Spleen (tissue), 11 donors: Measurements from ENCODE around the gene C5. TPM values are rescaled to one million over a fixed set of nuclear protein-coding genes. Genes with fewer than 3 reads are reported as not detected.

Source experiments
- DNase-seq: peaks from one replicate; pipeline ENCODE4 v3.0.0-alpha.2; 2020
- H3K27ac ChIP-seq, 8 donors: fragments of 200-600 bp; sonication (generic) in 7 of 8; 1 replicate in 4 of 8; 2 replicates in 4 of 8; pipeline versions ENCODE4 v1.5.0 to v1.8.0; 2016 to 2021; ENCODE audit warnings: inconsistent platforms in 4 of 8, mild to moderate bottlenecking in 4 of 8, moderate library complexity in 1 of 8
- H3K27me3 ChIP-seq, 7 donors: fragments of 200-600 bp; sonication (generic) in 6 of 7; replicated peaks in 1 of 7; 1 replicate in 4 of 7; 2 replicates in 3 of 7; pipeline versions ENCODE4 v1.5.0 to v1.8.0; 2016 to 2021; ENCODE audit warnings: inconsistent platforms in 3 of 7, mild to moderate bottlenecking in 1 of 7
- H3K36me3 ChIP-seq, 6 donors: fragments of 200-600 bp; sonication (generic) in 5 of 6; 1 replicate in 4 of 6; 2 replicates in 2 of 6; pipeline versions ENCODE4 v1.5.0 to v1.8.0; 2016 to 2021; ENCODE audit warnings: inconsistent platforms in 2 of 6
- H3K4me1 ChIP-seq, 6 donors: fragments of 200-600 bp; sonication (generic) in 5 of 6; 1 replicate in 3 of 6; 2 replicates in 3 of 6; pipeline versions ENCODE4 v1.5.0 to v1.8.0; 2016 to 2021; ENCODE audit warnings: inconsistent platforms in 3 of 6
- H3K4me3 ChIP-seq, 8 donors: fragments of 200-600 bp; sonication (generic) in 7 of 8; 1 replicate in 4 of 8; 2 replicates in 4 of 8; pipeline versions ENCODE4 v1.5.0 to v1.8.0; 2016 to 2021; ENCODE audit warnings: inconsistent platforms in 4 of 8, mild to moderate bottlenecking in 4 of 8, moderate library complexity in 2 of 8
- H3K9me3 ChIP-seq, 8 donors: fragments of 200-600 bp; sonication (generic) in 7 of 8; 1 replicate in 4 of 8; 2 replicates in 4 of 8; pipeline versions ENCODE4 v1.5.0 to v1.8.0; 2016 to 2021; ENCODE audit warnings: inconsistent platforms in 4 of 8
- CTCF ChIP-seq, 11 experiments: fragments of 200-600 bp in 7 of 11; fragments of 450-650 bp in 4 of 11; sonication (generic) in 4 of 11; IDR thresholded peaks in 8 of 11; conservative IDR thresholded peaks in 3 of 11; 1 replicate in 7 of 11; 2 replicates in 4 of 11; pipeline versions ENCODE4 v1.4.0 to v1.8.0; 2016 to 2021; ENCODE audit warnings: antibody characterized with exemption in 11 of 11, inconsistent platforms in 4 of 11, mild to moderate bottlenecking in 1 of 11
- POLR2A ChIP-seq, 3 donors: fragments of 450-650 bp; IDR thresholded peaks; one replicate each; pipeline ENCODE4 v1.5.1; 2017; ENCODE audit warnings: antibody characterized with exemption in 3 of 3, mild to moderate bottlenecking in 1 of 3
- POLR2AphosphoS5 ChIP-seq, 3 donors: sonication (generic); formaldehyde crosslinking; IDR thresholded peaks; one replicate each; pipeline ENCODE4 v1.5.1; 2017; ENCODE audit warnings: antibody characterized with exemption in 3 of 3
- WGBS, 5 donors: extraction: QIAGEN DNeasy Blood & Tissue Kit in 3 of 5; methylation state at CpG; one replicate each; pipeline versions ENCODE4 v1.1.5 to v1.1.7; 2013 to 2018; 5-methylcytosine and 5-hydroxymethylcytosine counted together
- intact Hi-C: fragments of 100-400 bp; cut with DNase I; formaldehyde crosslinking; loops from one replicate; pipeline ENCODE4 v1.15.0; 2023; ENCODE audit warnings: low total_unique reads
- polyA plus RNA-seq, 3 donors: library from polyadenylated mRNA; stranded (reverse); fragments of 200-250 nt; gene quantifications; one replicate each; pipeline ENCODE4 v1.2.1, GENCODE V29; 2013
- total RNA-seq, 7 donors: library from RNA; depleted of rRNA in 3 of 7; stranded (reverse); fragments of >200 nt in 3 of 7; fragmentation: NEBNext Ultra II Directional in 4 of 7; extraction: Animal tissue kit (Norgen Biotek cat#: 25700) in 4 of 7; gene quantifications; one replicate each; pipeline versions ENCODE4 v1.1.0 to v1.2.1, GENCODE V29; 2016 to 2021
- donor health status: healthy with polysubstance abuse.
- donor health status: DM: no; HTN: no; CAD: no; lungs with moderate emphysema.
- donor health status: DM: no; HTN: no; CAD: no.
- donor health status: Bipolar disorder and iron deficiency.
- donor health status: healthy.
- donor health status: DM: no; HTN: no; CAD: no.
- donor health status: DM: yes; HTN: yes; CAD: no.

C5 gene
- total and polyA plus RNA-seq, 10 donors: 1.2 to 10.4 (median 2.9) TPM

GRCh38 chr9:120935383-120935857 lies 114.7 kb downstream of the C5 start:
- peak; percentile 51 to 88 (median 82) for TF ChIP-seq POLR2AphosphoS5 (IDR thresholded peaks at IDR 0.05)
- TF ChIP-seq CTCF (IDR thresholded peaks at IDR 0.05 in 8 of 11, conservative IDR thresholded peaks at IDR 0.05 in 3 of 11): no peak
- Histone ChIP-seq H3K4me1 (peaks cover 54 to 72% (median 69%) of the 10 kb centered on the region in 6 donors), H3K36me3 (no peaks in the 10 kb centered on the region), H3K9me3 (no peaks in the 10 kb centered on the region), H3K4me3 (peak overlapping the region in 1 of 8 donors; percentile 17), H3K27me3 (no peaks in the 10 kb centered on the region), H3K27ac (peak overlapping the region; percentile 9 to 96 (median 94))
- 5 to 26% (median 8%) methylated on average over 4 of the region's 4 CpGs for WGBS, 5 donors
- intact Hi-C loops: loop anchor here (5.0 to 10.0 kb wide), 3 partner anchors 63 to 181 kb away; no protein-coding TSS in a partner anchor
- peak; percentile 92 for DNase-seq

- H3K36me3 ChIP-seq: no peaks in the 10 kb centered on the region
- DNase-seq: no peak
- intact Hi-C loops: loop anchor here (10.0 kb wide), 2 partner anchors 149 to 179 kb away; no protein-coding TSS in a partner anchor
- H3K4me3 ChIP-seq: no peak overlapping the region
- peak overlapping the region; percentile 49 to 96 (median 94) for H3K27ac ChIP-seq
- no peaks in the 10 kb centered on the region for H3K9me3 ChIP-seq
- WGBS, 5 donors: 30 to 35% (median 32%) methylated on average over 3 of the region's 3 CpGs
- peaks cover 66 to 84% (median 80%) of the 10 kb centered on the region in 6 donors for H3K4me1 ChIP-seq
- H3K27me3 ChIP-seq: no peaks in the 10 kb centered on the region
- TF ChIP-seq POLR2A (IDR thresholded peaks at IDR 0.05) (no peak), CTCF (IDR thresholded peaks at IDR 0.05 in 8 of 11, conservative IDR thresholded peaks at IDR 0.05 in 3 of 11) (no peak), POLR2AphosphoS5 (IDR thresholded peaks at IDR 0.05) (no peak)
Measured at GRCh38 chr9:120934281-120934680, 115.8 kb downstream of the C5 start.

- Histone ChIP-seq H3K27me3 (no peaks in the 10 kb centered on the region), H3K27ac (peak overlapping the region in 7 of 8 donors; percentile 92 to 96 (median 95)), H3K4me1 (peaks cover 69 to 92% (median 87%) of the 10 kb centered on the region in 6 donors), H3K4me3 (no peak overlapping the region), H3K9me3 (no peaks in the 10 kb centered on the region), H3K36me3 (no peaks in the 10 kb centered on the region)
- no peak for TF ChIP-seq POLR2AphosphoS5 (IDR thresholded peaks at IDR 0.05)
- TF ChIP-seq CTCF (IDR thresholded peaks at IDR 0.05 in 8 of 11, conservative IDR thresholded peaks at IDR 0.05 in 3 of 11): no peak
- no peak for TF ChIP-seq POLR2A (IDR thresholded peaks at IDR 0.05)
- WGBS, 5 donors: 80 to 88% (median 85%) methylated on average over 8 of the region's 8 CpGs
- intact Hi-C loops: loop anchor here (10.0 kb wide), 2 partner anchors 149 to 179 kb away; no protein-coding TSS in a partner anchor
- DNase-seq: no peak
Measured at GRCh38 chr9:120933310-120934055, 116.6 kb downstream of the C5 start.
